Measurements from ENCODE around the gene APEX1. TPM values are rescaled to one million over a fixed set of nuclear protein-coding genes. Genes with fewer than 3 reads are reported as not detected.

The APEX1 gene
- total and polyA plus RNA-seq, 12 donors, result 94.1 to 304 (median 158) TPM

DNA sequence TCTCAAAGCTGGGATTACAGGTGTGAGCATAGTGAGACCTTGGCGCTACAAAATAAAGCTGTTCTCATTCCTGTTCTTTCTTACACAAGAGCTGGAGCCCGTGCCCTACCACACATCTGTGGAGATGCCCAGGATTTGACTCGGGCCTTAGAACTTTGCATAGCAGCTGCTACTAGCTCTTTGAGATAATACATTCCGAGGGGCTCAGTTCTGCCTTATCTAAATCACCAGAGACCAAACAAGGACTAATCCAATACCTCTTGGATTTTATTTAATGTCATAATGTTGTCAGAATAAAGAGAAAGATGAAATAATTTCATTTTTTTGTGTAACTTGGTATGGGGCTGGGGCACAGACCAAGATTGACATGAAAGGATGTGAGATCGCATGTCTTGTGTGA is 21.8 kb downstream of the APEX1 start:
- no peaks in the 10 kb centered on the region for H3K9me3 ChIP-seq (replicated peaks in 1 of 3)
- H3K36me3 ChIP-seq (replicated peaks in 1 of 2), result peaks cover 0 to 46% of the 10 kb centered on the region in 2 donors
- intact Hi-C loops (cut with DNase I), result no loop called here
- peaks cover 0 to 19% of the 10 kb centered on the region in 2 donors for H3K4me1 ChIP-seq (replicated peaks in 1 of 2)
- no peak for DNase-seq
- no peak overlapping the region for H3K4me3 ChIP-seq
- no peaks in the 10 kb centered on the region for H3K27me3 ChIP-seq
- peak overlapping the region in 1 of 5 donors; percentile 53 for H3K27ac ChIP-seq
- TF ChIP-seq POLR2A (IDR thresholded peaks at IDR 0.05), result no peak
- TF ChIP-seq, protein P1, sequence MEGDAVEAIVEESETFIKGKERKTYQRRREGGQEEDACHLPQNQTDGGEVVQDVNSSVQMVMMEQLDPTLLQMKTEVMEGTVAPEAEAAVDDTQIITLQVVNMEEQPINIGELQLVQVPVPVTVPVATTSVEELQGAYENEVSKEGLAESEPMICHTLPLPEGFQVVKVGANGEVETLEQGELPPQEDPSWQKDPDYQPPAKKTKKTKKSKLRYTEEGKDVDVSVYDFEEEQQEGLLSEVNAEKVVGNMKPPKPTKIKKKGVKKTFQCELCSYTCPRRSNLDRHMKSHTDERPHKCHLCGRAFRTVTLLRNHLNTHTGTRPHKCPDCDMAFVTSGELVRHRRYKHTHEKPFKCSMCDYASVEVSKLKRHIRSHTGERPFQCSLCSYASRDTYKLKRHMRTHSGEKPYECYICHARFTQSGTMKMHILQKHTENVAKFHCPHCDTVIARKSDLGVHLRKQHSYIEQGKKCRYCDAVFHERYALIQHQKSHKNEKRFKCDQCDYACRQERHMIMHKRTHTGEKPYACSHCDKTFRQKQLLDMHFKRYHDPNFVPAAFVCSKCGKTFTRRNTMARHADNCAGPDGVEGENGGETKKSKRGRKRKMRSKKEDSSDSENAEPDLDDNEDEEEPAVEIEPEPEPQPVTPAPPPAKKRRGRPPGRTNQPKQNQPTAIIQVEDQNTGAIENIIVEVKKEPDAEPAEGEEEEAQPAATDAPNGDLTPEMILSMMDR (IDR thresholded peaks at IDR 0.05), result no peak
- WGBS, 4 donors, result 86 to 88% (median 87%) methylated on average over 5 of the region's 5 CpGs

DNA sequence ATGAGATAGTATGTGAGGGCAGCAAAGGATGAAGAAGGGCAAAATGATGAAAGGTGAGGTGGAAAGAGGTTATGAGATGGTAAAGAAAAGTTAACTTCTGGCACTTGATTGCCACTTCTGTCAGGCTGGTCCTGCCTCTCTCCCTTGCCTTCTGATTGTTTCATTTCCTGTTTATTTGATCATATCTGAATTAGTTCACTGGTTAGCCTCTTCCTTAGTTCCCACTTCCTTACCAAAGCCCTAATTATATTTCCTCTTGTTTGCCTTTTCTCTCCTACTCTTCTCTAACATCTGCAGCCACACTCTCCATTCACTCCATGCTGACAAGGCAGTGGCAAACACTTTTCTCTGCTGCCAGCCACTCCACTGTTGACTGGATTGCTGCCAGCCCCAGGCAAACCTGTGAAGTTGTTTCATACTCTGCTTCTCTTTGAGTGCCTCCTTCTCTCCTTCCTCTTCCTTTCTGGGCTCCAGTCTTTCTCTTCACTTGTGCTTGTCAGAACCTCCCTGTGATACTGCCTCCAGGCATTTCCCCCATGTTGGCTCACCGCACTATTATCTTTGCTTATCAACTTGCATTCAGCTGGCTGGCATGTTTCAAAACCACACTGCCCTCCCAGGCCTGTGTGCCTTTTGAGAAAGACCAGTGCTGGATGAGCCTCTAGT is 22.3 kb downstream of the APEX1 start:
- Histone ChIP-seq H3K9me3 (replicated peaks in 1 of 3) (no peaks in the 10 kb centered on the region), H3K27me3 (no peaks in the 10 kb centered on the region), H3K4me1 (replicated peaks in 1 of 2) (peaks cover 0 to 19% of the 10 kb centered on the region in 2 donors), H3K36me3 (replicated peaks in 1 of 2) (peaks cover 0 to 45% of the 10 kb centered on the region in 2 donors), H3K4me3 (no peak overlapping the region), H3K27ac (peak overlapping the region in 1 of 5 donors; percentile 53)
- WGBS, 4 donors, result 52 to 88% (median 61%) methylated on average over 1 of the region's 1 CpG
- TF ChIP-seq, protein P1 (IDR thresholded peaks at IDR 0.05), result no peak
- no peak for TF ChIP-seq POLR2A (IDR thresholded peaks at IDR 0.05)
- peak in 2 of 7 donors; percentile 20 to 67 for DNase-seq
- intact Hi-C loops (cut with DNase I), result no loop called here

DNA sequence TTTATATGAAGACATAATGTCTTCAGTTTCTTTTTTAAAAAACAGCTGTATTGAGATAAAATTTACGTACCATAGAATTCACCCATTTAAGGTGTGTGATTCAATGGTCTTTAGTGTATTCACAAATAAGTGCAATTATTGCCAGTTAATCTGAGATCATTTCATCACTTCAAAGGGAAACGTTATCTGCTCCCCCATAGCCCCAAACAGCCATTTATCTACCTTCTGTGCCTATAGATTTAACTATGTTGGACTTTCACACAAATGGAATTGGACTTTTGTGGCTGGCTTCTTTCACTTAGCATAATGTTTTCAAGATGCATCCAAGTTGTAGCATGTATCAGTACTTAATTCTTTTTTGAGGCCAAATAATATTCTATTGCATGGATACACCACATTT is 23.9 kb downstream of the APEX1 start:
- 86 to 93% (median 88%) methylated on average over 2 of the region's 2 CpGs for WGBS, 4 donors
- H3K4me3 ChIP-seq, result no peak overlapping the region
- DNase-seq, result no peak
- H3K9me3 ChIP-seq (replicated peaks in 1 of 3), result no peaks in the 10 kb centered on the region
- no peak for TF ChIP-seq POLR2A (IDR thresholded peaks at IDR 0.05)
- TF ChIP-seq, protein P1 (IDR thresholded peaks at IDR 0.05), result no peak
- no peak overlapping the region for H3K27ac ChIP-seq
- peaks cover 0 to 31% of the 10 kb centered on the region in 2 donors for H3K36me3 ChIP-seq (replicated peaks in 1 of 2)
- peaks cover 0 to 19% of the 10 kb centered on the region in 2 donors for H3K4me1 ChIP-seq (replicated peaks in 1 of 2)
- intact Hi-C loops (cut with DNase I), result no loop called here
- no peaks in the 10 kb centered on the region for H3K27me3 ChIP-seq

DNA sequence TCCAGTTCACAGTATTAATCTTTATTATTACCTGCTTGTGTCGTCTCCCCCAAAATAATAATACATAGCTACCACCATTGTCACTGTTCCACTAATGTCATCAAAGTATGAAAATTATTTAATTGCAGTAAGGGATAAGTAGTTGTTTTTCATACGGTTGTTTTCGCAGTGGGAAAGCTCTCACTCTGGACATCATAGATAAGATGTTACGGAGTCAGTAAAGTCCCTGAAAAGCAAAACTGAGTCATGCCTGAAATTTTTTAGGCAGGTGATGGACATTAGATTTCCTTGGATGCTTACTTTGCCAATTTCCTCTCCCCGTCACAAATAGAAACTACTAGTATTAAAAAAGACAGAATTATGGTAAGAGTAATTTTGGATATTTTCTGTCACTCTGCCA is 27.4 kb downstream of the APEX1 start:
- intact Hi-C loops (cut with DNase I), result no loop called here
- 72 to 77% (median 76%) methylated on average over 5 of the region's 5 CpGs for WGBS, 4 donors
- no peaks in the 10 kb centered on the region for H3K36me3 ChIP-seq (replicated peaks in 1 of 2)
- no peaks in the 10 kb centered on the region for H3K27me3 ChIP-seq
- H3K4me3 ChIP-seq, result no peak overlapping the region
- DNase-seq, result no peak
- no peak overlapping the region for H3K27ac ChIP-seq
- peaks cover 0 to 9% of the 10 kb centered on the region in 2 donors for H3K4me1 ChIP-seq (replicated peaks in 1 of 2)
- no peak for TF ChIP-seq POLR2A (IDR thresholded peaks at IDR 0.05)
- TF ChIP-seq, protein P1 (IDR thresholded peaks at IDR 0.05), result no peak
- H3K9me3 ChIP-seq (replicated peaks in 1 of 3), result no peaks in the 10 kb centered on the region
